ENCODE results near the gene KLRC4.
"Not testable (repeated sequence)": the region's sequence is repeated elsewhere in the genome, so short reads cannot be mapped to it uniquely, and the experiment has no call there.

The KLRC4 gene

DNA sequence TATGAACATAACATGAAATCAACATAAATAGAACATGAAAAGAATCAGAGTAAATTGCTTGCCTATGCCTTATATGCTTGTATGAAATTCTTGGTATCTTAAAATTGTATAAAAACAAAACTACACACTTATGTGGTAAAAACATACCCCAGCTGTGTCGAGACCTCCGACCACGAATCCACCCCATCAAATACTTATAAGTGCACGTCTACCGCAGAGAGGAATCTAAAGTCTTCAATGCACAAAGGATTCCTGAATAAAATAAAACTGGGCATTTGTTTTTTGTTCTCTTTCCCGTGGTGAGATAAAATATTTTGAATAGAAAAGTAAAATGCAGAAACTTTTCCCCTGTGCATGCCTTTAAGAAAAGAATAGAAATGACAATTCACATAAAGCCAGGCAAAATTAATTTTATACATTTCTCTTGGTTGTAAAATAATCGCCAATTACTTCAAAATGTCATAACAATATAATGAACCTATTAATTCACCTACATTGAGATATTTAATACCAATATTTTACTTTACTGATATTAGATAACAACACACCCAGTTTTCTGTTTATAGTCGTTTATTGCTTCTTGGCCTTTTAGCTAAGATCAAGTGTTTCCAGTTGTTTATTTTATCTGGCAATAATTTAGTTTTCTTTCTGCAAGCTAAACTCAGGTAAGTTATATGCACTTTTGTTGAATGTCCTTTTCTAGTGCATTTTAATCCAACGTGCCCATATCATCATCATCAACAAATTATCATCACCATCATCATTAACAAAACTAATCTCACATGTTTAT, 20.7 kb downstream of the KLRC4 start:
- Mint-ChIP-seq H3K27ac (peak overlapping the region; percentile 88), H3K4me1 (ENCODE audit: low read depth) (peaks cover 64% of the 10 kb centered on the region), H3K27me3 (no peaks in the 10 kb centered on the region), H3K36me3 (ENCODE audit: low read depth) (peaks cover 48% of the 10 kb centered on the region), H3K4me3 (peak overlapping the region; percentile 92), H3K9me3 (peaks cover 4% of the 10 kb centered on the region)

DNA sequence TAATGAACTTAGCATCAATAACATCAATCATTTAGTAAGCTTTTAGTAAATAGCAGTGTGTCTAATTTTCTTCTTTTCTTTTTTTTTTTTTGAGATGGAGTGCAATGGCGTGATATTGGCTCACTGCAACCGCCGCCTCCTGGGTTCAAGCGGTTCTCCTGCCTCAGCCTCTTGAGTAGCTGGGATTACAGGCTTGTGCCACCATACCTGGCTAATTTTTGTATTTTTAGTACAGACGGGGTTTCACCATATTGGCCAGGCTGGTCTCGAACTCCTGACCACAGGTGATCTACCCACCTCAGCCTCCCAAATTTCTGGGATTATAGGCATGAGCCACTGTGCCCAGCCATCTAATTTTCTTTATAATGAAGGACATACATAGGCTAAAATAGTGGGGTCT, 22.1 kb downstream of the KLRC4 start:
- peaks cover 62% of the 10 kb centered on the region for H3K4me1 Mint-ChIP-seq (ENCODE audit: low read depth)
- not testable (repeated sequence) for H3K9me3 Mint-ChIP-seq, H3K27me3 Mint-ChIP-seq
- H3K27ac Mint-ChIP-seq: peak overlapping the region; percentile 81
- H3K4me3 Mint-ChIP-seq: peak overlapping the region; percentile 92
- peaks cover 61% of the 10 kb centered on the region for H3K36me3 Mint-ChIP-seq (ENCODE audit: low read depth)

GRCh38 chr12:10386857-10387256, 22.7 kb downstream of the KLRC4 start:
- Mint-ChIP-seq H3K27ac (peak overlapping the region; percentile 93), H3K36me3 (ENCODE audit: low read depth) (peaks cover 67% of the 10 kb centered on the region), H3K4me1 (ENCODE audit: low read depth) (peaks cover 62% of the 10 kb centered on the region), H3K4me3 (peak overlapping the region; percentile 92), H3K9me3 (peaks cover 4% of the 10 kb centered on the region), H3K27me3 (no peaks in the 10 kb centered on the region)

DNA sequence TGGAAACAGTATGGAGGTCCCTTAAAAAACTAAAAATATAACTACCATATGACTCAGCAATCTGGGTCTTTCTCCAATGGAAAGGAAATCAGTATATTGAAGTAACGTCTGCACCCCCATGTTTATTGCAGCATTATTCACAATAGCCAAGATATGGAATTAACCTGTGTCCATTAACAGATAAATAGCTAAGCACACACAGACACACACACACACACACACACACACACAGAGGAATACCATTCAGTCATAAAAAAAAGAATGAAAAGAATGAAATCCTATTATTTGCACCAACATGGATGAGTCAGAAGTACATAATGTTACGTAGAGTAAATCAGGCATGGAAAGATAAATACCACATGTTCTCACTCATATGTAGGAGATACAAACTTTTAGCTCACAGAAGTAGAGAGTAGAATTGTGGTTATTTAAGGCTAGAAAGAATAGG, 24.4 kb downstream of the KLRC4 start:
- peaks cover 68% of the 10 kb centered on the region for H3K4me1 Mint-ChIP-seq (ENCODE audit: low read depth)
- peaks cover 84% of the 10 kb centered on the region for H3K36me3 Mint-ChIP-seq (ENCODE audit: low read depth)
- H3K9me3 Mint-ChIP-seq: peaks cover 4% of the 10 kb centered on the region
- peak overlapping the region; percentile 85 for H3K4me3 Mint-ChIP-seq
- H3K27ac Mint-ChIP-seq: peak overlapping the region; percentile 93
- H3K27me3 Mint-ChIP-seq: no peaks in the 10 kb centered on the region

DNA sequence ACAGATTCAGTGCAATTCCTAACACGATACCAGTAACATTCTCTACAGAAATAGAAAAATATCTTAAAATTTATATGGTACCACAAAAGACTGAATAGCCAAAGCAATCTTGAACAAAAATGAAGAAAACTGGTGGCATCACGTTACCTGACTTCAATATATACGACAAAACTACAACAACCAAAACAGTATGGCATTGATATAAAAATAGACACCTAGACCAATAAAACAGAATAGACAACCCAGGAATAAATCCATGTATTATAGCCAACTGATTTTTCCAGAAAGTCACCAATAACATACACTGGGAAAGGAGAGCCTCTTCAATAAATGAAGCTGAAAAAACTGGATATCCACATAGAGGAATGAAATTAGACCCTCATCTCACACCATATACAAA, 25.4 kb downstream of the KLRC4 start:
- Mint-ChIP-seq H3K4me1 (ENCODE audit: low read depth) (peaks cover 72% of the 10 kb centered on the region), H3K36me3 (ENCODE audit: low read depth) (peaks cover 87% of the 10 kb centered on the region), H3K27me3 (no peaks in the 10 kb centered on the region), H3K9me3 (peaks cover 4% of the 10 kb centered on the region), H3K4me3 (peak overlapping the region; percentile 85), H3K27ac (peak overlapping the region; percentile 93)

- Mint-ChIP-seq H3K36me3 (ENCODE audit: low read depth) (peaks cover 89% of the 10 kb centered on the region), H3K27ac (peak overlapping the region; percentile 93)
Measured at GRCh38 chr12:10381928-10382628, 27.5 kb downstream of the KLRC4 start.

DNA sequence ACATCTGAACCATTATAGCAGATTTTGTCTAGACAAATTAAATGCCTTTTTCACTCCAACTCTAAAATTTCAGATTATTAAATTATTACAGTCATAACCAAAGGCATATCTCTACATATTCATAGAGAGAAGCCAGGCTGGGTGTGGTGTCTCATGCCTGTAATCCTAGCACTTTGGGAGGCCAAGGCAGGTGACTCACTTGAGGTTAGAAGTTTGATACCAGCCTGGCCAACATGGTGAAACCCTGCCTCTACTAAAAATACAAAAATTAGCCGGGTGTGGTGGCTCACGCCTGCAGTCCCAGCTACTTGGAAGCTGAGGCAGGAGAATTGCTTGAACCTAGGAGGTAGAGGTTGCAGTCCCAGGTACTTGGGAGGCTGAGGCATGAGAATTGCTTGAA, 30.8 kb downstream of the KLRC4 start:
- peak overlapping the region; percentile 87 for H3K27ac Mint-ChIP-seq
- H3K4me3 Mint-ChIP-seq: peak overlapping the region; percentile 54
- not testable (repeated sequence) for H3K9me3 Mint-ChIP-seq, H3K27me3 Mint-ChIP-seq
- peaks cover 79% of the 10 kb centered on the region for H3K36me3 Mint-ChIP-seq (ENCODE audit: low read depth)
- H3K4me1 Mint-ChIP-seq (ENCODE audit: low read depth): peaks cover 90% of the 10 kb centered on the region

More at GRCh38 chr12:10381928-10382628, 27.5 kb downstream of the KLRC4 start:
- Mint-ChIP-seq H3K4me1 (ENCODE audit: low read depth) (peaks cover 93% of the 10 kb centered on the region), H3K27me3 (no peaks in the 10 kb centered on the region), H3K4me3 (peak overlapping the region; percentile 85), H3K9me3 (peaks cover 4% of the 10 kb centered on the region)

- Mint-ChIP-seq H3K27ac (peak overlapping the region; percentile 90), H3K36me3 (ENCODE audit: low read depth) (peaks cover 80% of the 10 kb centered on the region)
Measured at GRCh38 chr12:10374624-10375018, 34.9 kb downstream of the KLRC4 start.

DNA sequence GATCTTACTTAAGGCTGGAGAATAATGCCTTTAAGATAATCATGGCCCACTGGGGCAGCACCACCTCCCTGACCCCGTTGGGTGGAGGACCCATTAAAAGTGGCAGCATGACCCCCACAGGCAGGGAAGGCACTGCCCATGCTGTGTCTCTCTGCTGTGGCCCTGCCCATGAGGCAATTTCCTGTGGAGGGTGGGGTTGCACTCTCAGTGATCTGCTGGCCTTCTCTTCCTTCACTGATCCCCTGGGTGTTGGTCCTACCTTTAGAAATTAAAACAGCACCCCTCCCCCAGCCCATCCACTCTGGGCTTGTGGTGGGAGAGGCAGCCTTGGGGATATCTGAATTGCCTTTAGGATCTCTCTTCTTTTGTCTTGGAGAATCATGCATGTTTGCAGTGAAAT, 37.0 kb downstream of the KLRC4 start:
- H3K9me3 Mint-ChIP-seq: peaks cover 4% of the 10 kb centered on the region
- peaks cover 74% of the 10 kb centered on the region for H3K4me1 Mint-ChIP-seq (ENCODE audit: low read depth)
- peaks cover 83% of the 10 kb centered on the region for H3K36me3 Mint-ChIP-seq (ENCODE audit: low read depth)
- peak overlapping the region; percentile 62 for H3K27ac Mint-ChIP-seq
- H3K27me3 Mint-ChIP-seq: no peaks in the 10 kb centered on the region
- H3K4me3 Mint-ChIP-seq: peak overlapping the region; percentile 50

More at GRCh38 chr12:10374624-10375018, 34.9 kb downstream of the KLRC4 start:
- Mint-ChIP-seq H3K27me3 (no peaks in the 10 kb centered on the region), H3K4me1 (ENCODE audit: low read depth) (peaks cover 92% of the 10 kb centered on the region), H3K9me3 (no peaks in the 10 kb centered on the region), H3K4me3 (peak overlapping the region; percentile 57)

- not testable (repeated sequence) for H3K9me3 Mint-ChIP-seq, H3K27me3 Mint-ChIP-seq
- Mint-ChIP-seq H3K4me1 (ENCODE audit: low read depth) (peaks cover 68% of the 10 kb centered on the region), H3K27ac (peak overlapping the region; percentile 62), H3K4me3 (peak overlapping the region; percentile 40), H3K36me3 (ENCODE audit: low read depth) (peaks cover 83% of the 10 kb centered on the region)
Measured at GRCh38 chr12:10371893-10372535, 37.5 kb downstream of the KLRC4 start.

- Mint-ChIP-seq H3K4me1 (ENCODE audit: low read depth) (peaks cover 53% of the 10 kb centered on the region), H3K4me3 (peak overlapping the region; percentile 73), H3K27ac (peak overlapping the region; percentile 98), H3K9me3 (peaks cover 4% of the 10 kb centered on the region), H3K36me3 (ENCODE audit: low read depth) (peaks cover 72% of the 10 kb centered on the region), H3K27me3 (no peaks in the 10 kb centered on the region)
Measured at GRCh38 chr12:10369557-10370415, 39.8 kb downstream of the KLRC4 start.

DNA sequence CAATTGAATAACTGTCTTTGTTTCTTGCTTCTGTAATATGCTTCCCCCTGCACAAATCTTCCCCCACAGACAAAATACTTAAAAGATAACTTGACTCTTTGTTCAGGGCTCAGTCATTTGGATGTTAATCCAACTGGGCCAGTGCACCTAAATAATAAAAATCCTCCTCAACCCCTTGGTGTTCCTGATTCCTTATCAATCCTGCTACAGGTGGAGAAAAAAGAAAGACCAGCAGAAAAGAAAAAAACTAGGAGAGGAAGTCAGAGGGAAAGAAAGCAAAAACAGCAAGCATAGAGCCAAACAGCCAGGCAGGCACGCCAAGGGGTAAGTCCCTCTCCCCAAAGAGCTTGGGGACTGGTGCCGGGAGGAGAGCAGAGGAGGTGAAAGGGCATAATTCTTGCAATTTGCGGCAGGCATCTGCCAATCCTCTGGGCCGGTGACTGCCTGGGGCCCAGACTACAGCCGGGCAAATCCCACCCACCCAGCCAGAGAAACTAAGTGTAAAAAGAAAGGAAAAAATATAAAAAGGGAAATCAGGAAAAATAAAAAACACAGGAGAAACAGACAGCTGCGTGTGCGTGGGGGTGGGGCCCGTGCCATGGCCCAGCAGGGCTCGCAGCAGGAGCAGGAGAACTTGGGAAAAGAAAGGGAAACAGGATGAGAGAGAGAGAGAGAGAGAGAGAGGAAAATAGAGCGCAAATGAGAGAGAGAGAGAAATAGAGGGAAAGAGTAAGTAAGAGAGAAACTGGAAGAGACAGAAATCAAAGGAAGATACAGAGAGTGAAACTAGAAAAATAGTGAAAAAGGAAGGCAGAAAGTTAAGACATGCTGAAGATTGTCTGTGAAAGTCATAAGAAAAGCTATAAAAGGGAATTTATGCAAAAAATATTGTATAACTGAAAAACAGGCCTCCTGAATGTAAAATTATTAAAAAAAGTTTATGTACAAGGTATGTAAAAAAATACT, 41.1 kb downstream of the KLRC4 start:
- Mint-ChIP-seq H3K27me3 (no peaks in the 10 kb centered on the region), H3K4me1 (ENCODE audit: low read depth) (peaks cover 40% of the 10 kb centered on the region), H3K27ac (no peak overlapping the region), H3K9me3 (peaks cover 4% of the 10 kb centered on the region), H3K4me3 (peak overlapping the region; percentile 74), H3K36me3 (ENCODE audit: low read depth) (peaks cover 60% of the 10 kb centered on the region)

GRCh38 chr12:10367714-10368113, 41.8 kb downstream of the KLRC4 start:
- not testable (repeated sequence) for H3K27me3 Mint-ChIP-seq, H3K9me3 Mint-ChIP-seq, H3K27ac Mint-ChIP-seq
- peaks cover 54% of the 10 kb centered on the region for H3K36me3 Mint-ChIP-seq (ENCODE audit: low read depth)
- H3K4me3 Mint-ChIP-seq: peak overlapping the region; percentile 74
- peaks cover 34% of the 10 kb centered on the region for H3K4me1 Mint-ChIP-seq (ENCODE audit: low read depth)
